CD4-positive, alpha-beta T cell treated with Interleukin-17A for 4 hours (primary cell): ENCODE data around the gene CCDC192.
A peak's percentile ranks its signal among the peaks of the same experiment; 100 is the strongest.
"Not testable (repeated sequence)": the region's sequence is repeated elsewhere in the genome, so short reads cannot be mapped to it uniquely, and the experiment has no call there.

Experiments
- DNase-seq: peaks from one replicate; pipeline ENCODE4 v3.0.0-alpha.2; 2020; ENCODE audit warnings: mixed read lengths

The CCDC192 gene

DNA sequence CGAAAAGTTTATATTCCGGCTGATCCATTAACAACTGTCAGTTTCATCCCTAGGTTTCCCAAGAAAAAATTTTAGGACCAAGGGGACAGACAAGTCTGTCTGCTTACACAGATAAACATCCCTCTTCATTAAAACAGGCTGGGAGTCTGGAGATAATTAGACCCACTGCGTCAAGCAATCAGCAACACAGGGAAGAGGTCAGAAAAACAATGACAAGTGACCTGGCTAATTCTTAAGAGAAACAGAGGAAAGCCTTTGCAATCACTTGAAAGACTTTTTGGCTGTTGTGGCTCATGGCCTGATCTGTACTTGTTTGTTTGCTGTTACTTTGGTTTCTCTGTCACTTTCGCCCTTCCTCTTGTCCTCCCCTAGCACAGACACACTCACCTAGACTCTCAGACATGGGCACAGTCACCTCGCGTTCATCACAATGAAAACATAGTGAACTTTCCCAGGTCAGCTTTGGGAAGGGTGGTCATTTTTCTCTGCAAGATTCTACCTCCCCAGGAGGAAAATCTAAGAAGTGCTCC, 2.9 kb upstream of the CCDC192 start:
- DNase-seq, result no peak

DNA sequence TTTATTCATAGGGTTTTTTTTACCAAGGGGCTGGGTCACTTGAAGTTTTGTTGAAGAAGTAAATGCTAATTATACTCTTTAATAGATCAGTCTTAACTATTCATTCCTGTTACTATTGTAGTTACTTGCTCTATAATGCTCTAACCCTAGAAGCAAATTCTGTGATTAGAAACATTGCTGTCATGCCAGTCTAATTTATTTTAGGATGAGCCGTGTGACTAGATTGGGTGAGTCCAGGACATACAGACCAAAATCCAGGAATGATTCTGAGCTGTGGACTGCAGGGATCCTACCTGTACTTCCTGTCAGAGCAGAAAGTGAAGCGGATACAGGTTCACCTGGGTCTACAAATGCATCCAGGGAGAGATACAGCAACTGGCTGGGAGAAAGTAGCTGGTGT, 757 bp upstream of the CCDC192 start:
- DNase-seq, result no peak

DNA sequence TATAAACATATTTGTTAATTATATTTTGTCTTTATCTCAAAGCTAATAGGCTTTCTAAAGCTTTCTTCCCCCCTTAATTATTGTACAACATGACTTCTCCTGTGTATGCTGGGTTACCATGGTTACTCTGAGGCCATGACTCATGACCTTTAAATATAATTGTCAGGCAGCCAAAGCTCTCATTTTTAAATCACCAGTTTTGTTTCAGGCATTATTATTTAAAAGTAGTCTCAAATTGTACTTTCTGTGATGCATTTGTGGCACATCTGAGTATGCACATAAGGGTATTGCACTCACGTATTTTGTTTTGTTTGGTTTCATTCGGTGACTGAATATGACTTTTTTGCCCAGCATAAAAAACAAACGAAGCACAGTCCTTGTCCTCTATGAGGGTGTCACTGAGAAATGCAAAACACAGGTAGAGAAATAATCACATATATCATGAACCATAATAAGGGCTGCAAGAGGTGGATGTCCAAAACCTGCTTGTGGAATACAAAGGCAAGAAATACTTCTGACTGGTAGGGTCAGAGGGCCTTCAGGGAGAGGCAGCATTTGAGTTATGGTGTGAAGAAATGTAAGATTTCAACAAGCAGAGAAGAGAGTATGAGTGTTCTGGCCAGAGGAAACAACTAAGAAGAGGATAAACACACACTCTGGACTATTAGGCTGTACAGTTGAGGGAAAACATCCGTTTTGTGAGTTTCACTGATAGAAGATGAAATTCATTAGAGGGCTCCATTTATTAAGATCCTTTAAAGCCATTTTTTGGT, 2.1 kb downstream of the CCDC192 start:
- no peak for DNase-seq

DNA sequence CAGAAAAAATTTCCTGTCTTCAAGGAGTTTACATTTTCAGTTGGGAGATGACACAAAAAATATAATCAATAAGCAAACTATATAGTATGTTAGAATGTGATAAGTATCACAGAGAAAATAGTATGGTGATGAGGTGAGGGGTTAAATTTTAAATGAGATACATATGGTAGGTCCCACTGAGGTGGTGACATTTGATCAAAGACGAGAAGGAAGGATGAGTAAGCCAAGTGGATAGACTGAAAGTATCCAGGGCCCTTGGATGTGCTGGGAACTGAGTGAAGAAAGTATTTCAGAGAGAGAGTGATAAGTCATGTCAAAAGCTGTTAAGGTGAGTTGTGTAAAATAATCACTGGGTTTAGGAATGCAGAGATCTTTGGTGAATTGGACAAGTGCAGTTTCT, 3.5 kb downstream of the CCDC192 start:
- DNase-seq, result no peak

DNA sequence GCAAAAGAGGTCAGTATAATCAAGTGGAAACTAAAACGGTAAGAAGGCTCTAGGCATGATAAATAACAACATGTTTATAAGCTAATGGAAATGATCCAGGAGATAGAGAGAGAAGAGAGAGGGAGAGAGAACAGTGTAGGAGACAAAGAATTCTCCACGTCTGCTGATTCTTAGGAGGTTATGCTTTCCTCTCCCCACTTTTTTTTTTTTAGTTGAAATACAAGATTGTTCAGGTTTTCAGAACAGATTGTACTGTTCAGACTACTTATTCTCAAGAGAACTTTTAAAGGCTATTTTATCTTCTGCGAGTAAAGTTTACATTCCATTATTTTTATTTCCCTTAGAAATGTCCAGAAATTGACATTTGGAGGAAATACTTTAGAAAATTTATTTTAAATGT, 4.0 kb downstream of the CCDC192 start:
- DNase-seq, result no peak

DNA sequence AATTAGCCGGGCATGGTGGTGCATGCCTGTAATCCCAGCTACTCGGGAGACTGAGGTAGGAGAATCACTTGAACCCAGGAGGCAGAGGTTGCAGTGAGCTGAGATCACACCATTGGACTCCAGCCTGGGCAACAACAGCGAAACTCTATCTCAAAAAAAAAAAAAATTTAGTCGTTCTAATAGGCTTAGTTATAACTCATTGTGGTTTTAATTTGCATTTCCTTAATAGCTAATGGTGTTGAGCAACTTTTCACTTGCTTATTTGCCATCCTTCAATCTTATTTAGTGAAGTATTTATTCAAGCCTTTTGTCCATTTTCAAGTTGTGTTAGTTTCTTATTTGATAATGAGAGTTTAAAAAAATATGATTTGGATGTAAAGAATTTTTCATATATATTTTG, 9.9 kb downstream of the CCDC192 start:
- DNase-seq, result not testable (repeated sequence)

DNA sequence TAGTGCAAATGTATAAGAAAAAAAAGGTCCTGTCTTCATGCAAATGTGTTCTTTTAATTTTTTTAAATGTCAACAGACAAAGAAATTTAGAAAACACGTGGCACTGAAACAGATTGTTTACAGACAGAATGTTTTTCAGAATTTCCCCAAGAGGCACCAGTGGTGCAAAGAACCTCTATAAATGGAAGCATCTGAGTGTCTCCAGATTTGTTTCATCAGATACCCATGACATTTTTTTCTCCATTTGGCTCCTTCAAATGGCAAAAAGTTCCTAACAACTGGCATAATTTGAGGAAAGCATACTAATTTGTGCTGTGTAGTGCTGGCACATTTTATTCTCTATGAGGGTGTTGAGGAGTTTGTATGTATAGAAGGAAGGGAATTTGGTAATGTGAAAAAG, 15.0 kb downstream of the CCDC192 start:
- DNase-seq, result no peak

DNA sequence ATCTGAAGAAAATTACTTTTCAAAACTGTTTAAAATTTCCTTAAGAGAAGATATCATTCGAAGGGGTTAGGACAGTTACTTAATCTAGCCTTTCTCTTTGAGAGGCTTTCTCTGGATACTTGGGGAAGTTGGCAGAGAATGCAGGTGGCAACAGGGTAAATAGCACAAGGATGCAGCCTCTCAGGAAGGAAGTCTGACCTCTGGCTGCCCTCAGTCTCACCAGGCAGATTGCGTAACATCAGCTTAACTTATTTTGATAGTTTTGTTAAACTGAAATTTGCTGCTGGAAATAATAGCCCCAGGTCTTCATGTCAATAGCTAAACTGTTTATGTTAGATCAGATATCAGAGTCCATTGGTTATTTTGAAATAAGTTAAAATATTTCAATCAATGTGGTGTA, 20.4 kb downstream of the CCDC192 start:
- DNase-seq, result no peak

DNA sequence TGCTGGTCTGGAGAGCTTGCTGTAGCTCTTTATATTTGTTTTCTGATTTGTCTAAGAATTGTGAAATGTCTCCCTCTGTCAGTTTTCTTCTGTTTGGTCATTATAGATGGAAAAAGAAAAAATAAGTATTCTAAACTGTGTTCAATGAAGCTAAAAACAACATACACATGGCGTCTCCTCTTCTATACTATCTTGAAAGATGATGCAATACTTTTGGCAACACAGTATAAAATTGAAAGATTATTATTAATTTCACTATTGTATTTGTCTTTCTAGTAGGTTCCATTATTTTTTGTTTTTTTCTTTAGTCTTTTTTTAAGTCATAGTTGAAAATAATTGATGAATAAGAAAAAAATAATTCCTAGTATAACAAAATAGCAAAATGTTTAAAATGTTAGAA, 22.5 kb downstream of the CCDC192 start:
- no peak for DNase-seq

DNA sequence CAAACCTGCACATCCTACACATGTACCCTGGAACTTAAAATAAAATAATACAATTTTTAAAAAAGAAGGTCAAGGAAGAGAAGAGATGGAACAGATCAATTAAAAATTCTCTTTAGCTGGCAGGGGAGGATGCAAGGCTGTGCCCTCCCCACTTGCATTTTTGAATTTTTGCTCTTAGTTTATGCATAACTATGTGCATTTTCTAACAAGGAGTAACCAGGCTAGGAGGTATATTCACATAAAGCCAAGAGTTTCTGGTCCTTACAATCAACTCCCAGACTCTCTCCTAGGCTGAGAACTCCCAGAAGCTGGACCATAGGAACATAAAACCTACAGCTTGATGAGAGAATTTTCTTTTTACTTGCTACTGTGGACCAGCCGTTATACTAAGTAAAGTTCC, 29.8 kb downstream of the CCDC192 start:
- DNase-seq, result no peak

DNA sequence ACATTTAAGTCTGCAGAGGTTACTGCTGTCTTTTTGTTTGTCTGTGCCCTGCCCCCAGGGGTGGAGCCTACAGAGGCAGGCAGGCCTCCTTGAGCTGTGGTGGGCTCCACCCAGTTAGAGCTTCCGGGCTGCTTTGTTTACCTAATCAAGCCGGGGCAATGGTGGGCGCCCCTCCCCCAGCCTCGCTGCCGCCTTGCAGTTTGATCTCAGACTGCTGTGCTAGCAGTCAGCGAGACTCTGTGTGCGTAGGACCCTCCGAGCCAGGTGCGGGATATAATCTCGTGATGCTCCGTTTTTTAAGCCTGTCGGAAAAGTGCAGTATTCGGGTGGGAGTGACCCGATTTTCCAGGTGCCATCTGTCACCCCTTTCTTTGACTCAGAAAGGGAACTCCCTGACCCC, 36.2 kb downstream of the CCDC192 start:
- DNase-seq, result not testable (repeated sequence)

DNA sequence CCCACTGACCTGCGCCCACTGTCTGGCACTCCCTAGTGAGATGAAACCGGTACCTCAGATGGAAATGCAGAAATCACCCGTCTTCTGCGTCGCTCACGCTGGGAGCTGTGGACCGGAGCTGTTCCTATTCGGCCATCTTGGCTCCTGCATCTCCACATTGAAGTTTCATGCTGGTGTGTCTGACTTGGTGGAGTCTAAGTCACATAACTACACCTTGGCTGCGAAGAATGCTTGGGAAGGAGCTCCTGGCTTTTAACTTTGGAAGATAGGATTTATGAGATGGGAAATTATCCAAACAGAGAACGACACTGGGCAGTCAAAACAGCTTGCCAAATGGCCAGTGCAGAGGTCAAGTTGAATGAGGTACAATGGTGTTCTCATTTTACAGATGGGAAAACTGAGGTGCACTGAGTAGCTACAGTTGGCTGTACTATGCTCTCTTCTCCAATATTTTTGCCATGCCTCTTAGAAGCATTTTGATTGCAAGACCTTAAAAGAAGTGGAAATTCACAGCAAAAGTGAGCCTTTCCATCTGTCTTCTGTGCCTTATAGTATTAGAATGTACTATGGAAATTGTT, 36.7 kb downstream of the CCDC192 start:
- DNase-seq, result no peak

DNA sequence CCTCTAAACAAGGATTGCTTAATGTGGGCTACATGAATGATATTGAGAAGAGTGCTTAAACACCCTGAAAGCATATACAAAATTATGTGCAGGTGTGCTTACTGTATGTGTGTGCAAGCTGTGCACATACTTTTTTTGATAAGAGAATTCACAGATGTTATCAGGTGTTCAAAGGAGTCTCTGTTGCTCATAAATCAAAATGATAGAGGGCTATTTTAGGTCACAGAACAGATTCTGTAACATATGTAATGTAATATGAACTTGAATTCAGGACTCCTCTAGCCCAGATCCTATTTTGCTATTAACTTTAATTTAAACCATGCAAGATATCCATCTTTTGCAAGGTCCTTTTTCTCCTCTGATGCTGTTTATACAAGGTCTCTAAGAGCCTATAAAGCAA, 38.2 kb downstream of the CCDC192 start:
- DNase-seq, result no peak

DNA sequence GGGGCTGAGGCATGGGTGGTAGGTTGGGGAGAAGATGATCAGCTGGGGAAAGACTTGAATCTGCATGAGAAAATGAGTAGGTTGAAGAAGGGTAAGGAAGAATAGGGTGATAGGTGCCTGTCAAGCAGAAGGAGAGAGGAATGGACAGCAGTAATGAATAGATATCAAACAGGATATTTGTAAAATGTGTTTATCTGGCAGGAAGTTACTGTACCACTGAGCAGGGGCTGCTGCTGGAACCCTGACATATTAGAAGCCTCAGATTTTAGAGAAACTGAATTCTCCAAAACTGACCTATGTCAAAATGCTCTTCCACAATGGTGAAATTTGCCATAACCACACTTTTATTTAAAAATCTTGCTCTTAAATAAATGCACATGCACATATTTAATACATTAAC, 41.0 kb downstream of the CCDC192 start:
- no peak for DNase-seq

DNA sequence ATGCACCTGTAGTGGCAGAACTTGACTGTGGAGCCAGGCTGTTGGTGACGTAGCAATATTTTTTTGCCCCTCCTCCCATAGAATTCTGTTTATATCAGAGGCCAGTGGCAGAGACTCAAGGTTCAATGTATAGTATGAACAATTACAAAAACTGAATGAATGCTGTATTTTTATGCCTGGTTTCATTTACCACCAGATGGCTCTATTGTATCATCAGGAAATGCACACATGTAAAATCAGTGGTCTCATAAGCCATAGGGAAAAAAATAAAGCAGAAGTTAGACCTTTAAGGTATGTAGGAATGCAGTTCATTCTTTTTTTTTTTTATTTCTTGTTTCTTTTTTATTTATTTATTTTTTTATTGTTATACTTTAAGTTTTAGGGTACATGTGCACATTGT, 43.6 kb downstream of the CCDC192 start:
- DNase-seq, result no peak

DNA sequence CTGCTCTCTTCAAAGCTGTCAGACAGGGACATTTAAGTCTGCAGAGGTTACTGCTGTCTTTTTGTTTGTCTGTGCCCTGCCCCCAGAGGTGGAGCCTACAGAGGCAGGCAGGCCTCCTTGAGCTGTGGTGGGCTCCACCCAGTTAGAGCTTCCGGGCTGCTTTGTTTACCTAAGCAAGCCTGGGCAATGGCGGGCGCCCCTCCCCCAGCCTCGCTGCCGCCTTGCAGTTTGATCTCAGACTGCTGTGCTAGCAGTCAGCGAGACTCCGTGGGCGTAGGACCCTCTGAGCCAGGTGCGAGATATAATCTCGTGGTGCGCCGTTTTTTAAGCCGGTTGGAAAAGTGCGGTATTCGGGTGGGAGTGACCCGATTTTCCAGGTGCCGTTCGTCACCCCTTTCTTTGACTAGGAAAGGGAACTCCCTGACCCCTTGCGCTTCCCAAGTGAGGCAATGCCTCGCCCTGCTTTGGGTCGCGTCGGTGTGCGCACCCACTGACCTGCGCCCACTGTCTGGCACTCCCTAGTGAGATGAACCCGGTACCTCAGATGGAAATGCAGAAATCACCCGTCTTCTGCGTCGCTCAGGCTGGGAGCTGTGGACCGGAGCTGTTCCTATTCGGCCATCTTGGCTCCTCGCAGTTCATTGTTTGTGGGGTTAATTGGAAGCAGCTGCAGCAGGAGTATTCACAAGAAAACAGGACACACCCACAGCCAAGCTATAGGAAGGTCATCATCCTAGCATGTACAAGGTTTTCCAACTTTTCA, 49.5 kb downstream of the CCDC192 start:
- DNase-seq, result not testable (repeated sequence)

DNA sequence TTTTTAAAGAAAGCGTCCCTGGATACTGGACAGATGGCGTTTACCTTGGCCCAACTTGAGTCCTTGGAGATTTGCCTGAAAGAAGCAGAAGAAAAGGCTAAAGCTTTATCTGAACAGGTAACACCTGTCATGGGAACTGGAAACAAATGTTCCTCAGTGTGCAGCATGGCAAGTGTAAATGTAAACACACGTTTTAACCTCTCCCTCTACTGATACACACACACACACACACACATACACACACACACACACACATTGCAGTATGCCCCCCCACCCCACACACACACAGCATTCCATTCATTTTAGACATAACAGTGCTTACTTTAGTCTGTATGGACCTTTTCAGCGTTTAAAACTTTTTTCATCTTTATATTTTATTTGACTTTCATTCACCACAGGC, 51.1 kb downstream of the CCDC192 start:
- no peak for DNase-seq

DNA sequence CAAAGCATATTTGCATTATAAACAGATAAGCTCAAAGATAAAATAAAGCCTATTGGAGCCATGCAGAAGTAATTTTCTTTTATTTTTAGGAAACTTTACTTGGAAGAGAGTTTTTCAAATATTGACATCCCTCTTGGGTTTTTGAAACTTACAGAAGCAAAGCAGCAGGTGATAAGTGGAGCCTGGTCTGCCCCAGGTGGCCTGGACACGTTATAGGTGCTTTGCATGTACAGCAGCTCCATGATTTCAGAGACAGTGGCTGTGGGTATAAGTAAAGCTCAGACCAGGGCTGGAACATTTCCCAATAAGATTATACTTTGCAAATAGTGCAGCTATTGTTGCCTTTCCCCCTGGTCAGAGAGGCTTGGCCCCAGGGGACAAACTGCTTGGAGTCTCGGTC, 51.5 kb downstream of the CCDC192 start:
- no peak for DNase-seq

DNA sequence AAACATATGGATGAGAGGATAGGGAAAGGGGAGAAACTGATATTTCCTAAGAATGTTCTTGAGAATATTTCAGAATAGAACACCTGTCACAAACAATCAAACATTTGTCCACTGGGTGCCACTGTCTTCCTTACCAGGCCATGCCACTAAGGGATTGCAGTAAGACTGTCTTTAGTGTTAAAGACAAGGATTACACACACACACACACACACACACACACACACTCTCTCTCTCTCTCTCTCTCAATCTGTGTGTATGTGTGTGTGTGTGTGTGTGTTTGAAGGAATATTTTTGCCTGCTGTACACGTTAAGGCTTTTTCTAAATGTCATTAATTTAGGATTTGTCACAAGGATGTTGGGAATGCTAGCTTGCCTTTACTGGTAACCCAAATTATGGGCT, 54.4 kb downstream of the CCDC192 start:
- peak; percentile 9 for DNase-seq

DNA sequence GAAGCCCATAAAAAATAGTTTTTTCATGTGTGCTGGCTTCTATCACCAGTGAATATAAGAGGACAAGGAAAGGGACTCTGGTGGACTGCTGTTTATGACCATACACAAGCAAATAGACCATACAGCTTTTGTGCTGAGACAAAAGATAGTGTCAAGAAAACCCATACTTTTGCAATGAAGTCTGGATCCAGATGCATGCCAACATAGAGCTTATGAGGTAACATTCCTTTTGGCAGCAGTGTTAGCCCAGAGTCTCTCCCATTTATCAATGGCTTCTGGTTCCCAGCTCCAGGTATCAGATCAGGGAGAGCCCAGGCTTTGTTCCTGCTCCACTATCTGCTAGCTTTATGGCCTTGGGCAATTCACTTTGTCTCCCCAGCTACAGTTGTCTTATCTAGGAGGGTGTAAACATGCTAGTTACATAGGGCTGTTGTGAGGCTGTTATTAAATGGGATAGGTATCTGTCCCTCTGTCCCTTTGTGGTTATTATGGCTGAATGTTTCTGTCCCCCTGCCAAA, 55.6 kb downstream of the CCDC192 start:
- no peak for DNase-seq

DNA sequence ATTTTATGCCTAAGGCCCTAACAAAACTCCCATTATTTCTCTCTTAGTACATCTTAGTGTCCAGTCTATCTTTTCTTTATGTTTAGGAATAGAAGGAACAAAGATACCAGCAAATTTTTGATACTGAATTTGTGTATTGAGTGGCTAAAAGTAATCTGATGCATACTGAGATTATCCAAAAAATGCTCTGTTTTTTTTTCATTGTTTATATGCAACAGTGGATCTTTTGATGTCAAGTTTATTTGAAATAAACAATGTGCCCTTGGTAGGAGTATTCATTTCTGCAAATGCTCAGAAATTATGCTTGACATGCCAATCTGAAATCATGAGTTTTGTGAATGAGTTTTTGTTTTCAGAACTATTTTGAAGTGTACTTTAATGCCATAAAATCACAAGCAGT, 58.7 kb downstream of the CCDC192 start:
- DNase-seq, result no peak

DNA sequence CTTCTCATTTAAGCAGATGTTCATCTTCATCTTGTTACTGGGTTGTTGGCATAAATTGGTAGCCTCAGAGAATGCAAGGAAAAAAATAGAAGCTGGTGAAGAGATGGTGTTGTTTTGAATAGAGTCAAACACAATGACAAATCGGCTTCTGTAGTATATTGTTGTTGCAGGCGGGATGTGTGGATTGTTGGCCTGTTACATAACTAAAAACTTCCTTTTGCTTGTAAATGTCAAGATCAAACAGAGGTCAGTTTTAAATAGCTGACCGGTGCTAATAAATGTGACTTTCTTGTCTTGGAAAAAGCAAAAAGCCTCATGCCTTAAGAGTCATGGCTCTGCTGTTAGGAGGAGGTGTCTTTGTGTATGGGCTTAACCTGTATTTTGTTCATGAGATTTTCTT, 59.2 kb downstream of the CCDC192 start:
- no peak for DNase-seq

DNA sequence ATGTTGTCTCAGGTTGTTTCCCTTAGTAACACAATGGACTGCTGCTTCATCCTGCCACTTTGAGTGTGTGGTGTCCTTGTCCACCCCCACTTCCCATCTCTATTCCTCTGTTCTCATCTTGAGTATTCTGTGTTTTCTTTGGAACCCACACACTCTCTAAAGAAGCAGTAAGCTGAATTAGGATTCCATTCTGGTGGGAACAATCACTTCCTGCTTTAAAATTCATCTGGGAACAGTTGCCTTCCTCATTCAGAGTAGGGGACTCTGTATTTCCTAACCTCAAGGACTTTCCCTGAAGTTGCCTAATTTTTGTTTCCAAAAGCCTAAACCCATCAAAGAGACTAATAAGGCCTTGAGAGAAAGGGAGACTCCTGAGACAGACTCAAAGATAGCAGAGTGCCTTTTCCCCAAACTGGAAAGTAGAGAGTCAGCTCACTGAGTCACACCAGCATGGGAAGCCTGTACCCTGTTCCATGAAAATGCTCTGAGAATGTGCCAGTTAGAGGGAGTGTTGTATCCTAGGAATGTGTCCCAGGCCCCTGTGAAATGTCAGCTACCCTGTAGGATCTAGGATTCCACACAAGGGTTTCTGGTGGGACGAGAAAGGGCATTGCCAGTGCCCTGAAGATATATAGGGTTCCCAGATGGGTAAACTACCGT, 63.6 kb downstream of the CCDC192 start:
- no peak for DNase-seq
